Measurements from ENCODE around the gene PPARD. TPM values are rescaled to one million over a fixed set of nuclear protein-coding genes. Genes with fewer than 3 reads are reported as not detected.

Gene PPARD
- polyA plus RNA-seq, 4 donors, result 20.5 to 30.5 (median 26.6) TPM

DNA sequence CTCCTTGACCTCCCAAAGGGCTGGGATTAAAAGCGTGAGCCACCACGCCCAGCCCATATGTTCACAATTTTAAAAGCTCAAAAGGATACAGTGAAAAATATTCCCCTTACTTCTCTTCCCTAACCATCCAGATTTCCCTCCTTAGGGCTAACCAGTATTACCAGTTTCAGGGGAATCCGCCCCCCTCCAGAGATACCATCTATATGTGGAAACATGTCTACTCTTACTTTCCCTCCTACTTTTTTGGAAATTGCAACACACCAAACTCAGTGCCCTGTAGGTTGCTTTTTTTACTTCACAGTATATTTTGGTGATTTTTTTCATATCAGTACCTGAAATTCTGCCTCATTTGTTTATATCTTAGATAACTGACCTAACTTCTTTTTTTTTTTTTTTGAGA, 118.9 kb downstream of the PPARD start:
- no peak for DNase-seq (ENCODE audit: low read depth in 4 of 4, low spot score in 2 of 4)

- no peak for DNase-seq (ENCODE audit: low read depth in 4 of 4, low spot score in 2 of 4)
These were observed 120.9 kb downstream of the PPARD start for GRCh38 chr6:35463292-35463691.

GRCh38 chr6:35465646-35466045, 123.3 kb downstream of the PPARD start:
- no peak for DNase-seq (ENCODE audit: low read depth in 4 of 4, low spot score in 2 of 4)

DNA sequence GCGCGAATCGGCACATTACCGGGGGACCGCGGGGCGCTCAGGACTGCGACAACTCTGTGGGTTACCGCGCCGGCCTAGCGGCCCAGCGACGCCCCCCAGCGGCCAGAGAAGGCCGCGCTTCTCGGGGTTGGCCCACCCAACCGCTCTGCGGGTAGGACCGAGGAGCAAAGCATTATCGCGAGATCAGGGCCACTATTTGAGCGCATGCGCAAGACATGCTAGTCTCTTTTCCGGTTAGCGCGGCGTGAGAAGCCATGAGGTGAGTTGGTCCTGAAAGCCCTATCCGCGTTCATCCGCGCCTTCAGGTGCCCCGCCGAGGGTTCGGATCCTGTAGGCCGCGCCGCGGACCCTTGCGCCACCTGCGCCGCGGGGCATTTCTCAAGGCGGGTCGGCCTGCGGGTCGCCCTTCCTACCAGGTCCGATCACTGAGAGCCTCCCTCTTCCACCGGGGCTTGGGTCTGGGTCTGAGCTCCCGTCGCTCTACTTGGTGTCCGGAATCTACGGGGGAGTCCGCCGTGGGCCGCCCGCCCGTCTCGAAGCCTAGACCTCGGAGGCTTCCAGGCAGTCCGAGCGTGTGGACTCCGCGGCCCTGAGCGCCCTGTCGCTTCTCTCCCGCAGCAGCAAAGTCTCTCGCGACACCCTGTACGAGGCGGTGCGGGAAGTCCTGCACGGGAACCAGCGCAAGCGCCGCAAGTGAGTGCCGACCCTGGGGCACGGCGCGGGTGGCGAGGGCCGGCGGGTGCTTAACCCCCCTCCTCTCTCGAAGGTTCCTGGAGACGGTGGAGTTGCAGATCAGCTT, 126.0 kb downstream of the PPARD start, which contains the start of gene RPL10A:
Gene RPL10A (plus strand): TSS at position 221 of the 799 bp plus-strand sequence. CDS start 34 bp downstream, at position 255.
- DNase-seq (ENCODE audit: low read depth in 4 of 4, low spot score in 2 of 4), result peak; percentile 94 to 97 (median 95)

GRCh38 chr6:35468980-35469750, 126.8 kb downstream of the PPARD start:
- DNase-seq (ENCODE audit: low read depth in 4 of 4, low spot score in 2 of 4), result no peak

- no peak for DNase-seq (ENCODE audit: low read depth in 4 of 4, low spot score in 2 of 4)
These were observed 127.6 kb downstream of the PPARD start for GRCh38 chr6:35469751-35470662.

GRCh38 chr6:35470663-35471120, 128.3 kb downstream of the PPARD start:
- no peak for DNase-seq (ENCODE audit: low read depth in 4 of 4, low spot score in 2 of 4)

DNA sequence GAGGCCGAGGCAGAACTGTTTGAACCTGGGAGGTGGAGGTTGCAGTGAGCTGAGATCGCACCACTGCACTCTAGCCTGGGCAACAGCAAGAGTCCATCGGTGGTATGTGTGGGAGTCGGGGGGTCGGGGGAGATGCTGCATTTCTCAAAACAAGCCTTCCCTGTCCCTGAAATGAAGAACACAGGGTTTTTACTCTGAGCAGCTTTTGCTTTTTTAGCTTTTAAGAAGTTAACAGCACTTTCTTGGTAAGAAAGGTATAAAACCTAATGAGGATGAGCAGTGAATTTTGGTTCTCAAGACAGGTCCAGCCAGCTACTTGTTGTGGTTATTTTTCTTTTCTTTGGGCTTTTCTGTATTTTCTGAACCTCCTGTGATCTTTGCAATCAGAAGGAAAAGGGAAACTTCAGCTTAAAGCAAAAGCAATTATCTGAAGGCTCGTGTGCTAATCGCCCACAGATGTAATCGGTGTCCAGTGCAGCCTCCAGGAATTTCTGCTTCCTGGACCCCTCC, 129.5 kb downstream of the PPARD start:
- DNase-seq (ENCODE audit: low read depth in 4 of 4, low spot score in 2 of 4), result no peak

DNA sequence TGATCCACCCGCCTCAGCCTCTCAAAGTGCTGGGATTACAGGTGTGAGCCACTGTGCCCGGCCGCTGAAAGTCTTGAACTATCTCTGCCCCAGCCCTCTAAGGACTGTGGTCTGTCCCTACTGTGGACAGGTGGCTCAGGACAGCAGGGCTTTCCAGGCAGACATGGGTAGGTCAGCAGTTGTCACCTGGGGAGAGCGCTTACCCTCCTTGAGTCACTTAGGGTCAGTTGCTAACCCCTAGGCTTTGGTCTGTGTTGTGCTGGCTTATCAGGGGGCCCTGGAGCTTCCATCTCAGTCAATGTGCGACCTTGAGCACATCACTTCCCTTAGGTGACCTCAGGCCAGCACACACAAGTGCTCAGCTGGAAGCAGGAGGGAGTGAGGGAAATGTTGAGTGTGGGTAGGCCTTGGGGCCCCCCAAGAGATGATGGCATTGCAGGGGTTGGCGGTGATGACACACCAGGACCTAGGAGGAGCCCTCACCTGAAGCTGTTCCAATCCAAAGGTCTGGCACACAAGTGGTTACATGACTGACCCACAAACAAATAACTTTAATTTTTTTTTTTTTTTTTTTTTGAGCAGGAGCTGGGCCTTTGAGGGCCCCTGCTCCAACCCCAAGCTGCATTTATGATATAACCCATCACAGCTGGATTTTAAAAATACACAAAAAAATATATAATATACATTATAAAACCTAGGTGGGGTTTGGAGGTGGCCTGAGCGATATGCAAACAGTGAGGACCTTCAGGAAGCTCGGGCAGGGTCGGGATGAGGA, 130.9 kb downstream of the PPARD start:
- DNase-seq (ENCODE audit: low read depth in 4 of 4, low spot score in 2 of 4), result no peak

- no peak for DNase-seq (ENCODE audit: low read depth in 4 of 4, low spot score in 2 of 4)
These were observed 131.4 kb downstream of the PPARD start for GRCh38 chr6:35473850-35474130.

DNA sequence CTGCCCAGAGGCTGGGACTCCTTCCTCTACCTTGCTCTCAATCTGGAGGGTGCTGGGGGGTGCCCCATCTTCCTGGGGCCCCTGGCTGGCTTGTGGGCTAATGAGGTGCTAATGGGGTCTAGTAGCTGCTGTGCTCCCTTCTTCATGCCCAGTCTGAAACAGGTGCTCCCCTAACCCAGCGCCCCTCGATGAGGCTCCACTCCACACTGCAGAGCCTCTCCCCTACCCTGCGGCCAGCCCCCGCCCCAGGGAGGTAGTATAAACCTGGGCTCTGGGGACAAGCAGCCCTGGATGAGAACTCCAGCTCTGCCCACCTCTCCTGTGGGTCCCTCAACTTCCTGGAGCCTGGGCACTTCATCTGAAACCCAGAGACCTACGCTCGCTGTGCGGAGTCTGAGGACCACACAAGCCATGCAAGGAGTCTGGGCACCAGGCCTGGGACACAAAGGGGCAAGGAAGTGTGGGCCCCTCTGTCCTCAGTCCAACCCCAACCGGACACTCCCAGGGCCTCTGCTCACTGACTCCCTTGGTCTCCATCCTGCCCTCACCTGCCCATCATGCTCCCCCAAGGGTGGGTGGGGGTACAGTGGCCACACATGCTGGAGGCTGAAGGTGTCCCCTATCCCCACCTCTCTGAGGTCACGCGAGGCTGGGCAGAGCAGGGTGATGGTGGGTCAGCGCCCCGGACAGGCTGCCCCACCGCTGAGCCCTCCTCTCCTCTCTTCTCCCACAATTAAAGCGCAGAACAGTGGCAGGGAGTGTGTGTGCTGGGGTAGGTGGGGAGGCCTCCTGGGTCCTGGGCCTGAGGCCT, 132.0 kb downstream of the PPARD start:
- no peak for DNase-seq (ENCODE audit: low read depth in 4 of 4, low spot score in 2 of 4)

GRCh38 chr6:35474942-35475570, 132.7 kb downstream of the PPARD start:
- no peak for DNase-seq (ENCODE audit: low read depth in 4 of 4, low spot score in 2 of 4)

GRCh38 chr6:35475573-35475972, 133.2 kb downstream of the PPARD start:
- no peak for DNase-seq (ENCODE audit: low read depth in 4 of 4, low spot score in 2 of 4)

GRCh38 chr6:35476004-35476403, 133.6 kb downstream of the PPARD start:
- no peak for DNase-seq (ENCODE audit: low read depth in 4 of 4, low spot score in 2 of 4)

DNA sequence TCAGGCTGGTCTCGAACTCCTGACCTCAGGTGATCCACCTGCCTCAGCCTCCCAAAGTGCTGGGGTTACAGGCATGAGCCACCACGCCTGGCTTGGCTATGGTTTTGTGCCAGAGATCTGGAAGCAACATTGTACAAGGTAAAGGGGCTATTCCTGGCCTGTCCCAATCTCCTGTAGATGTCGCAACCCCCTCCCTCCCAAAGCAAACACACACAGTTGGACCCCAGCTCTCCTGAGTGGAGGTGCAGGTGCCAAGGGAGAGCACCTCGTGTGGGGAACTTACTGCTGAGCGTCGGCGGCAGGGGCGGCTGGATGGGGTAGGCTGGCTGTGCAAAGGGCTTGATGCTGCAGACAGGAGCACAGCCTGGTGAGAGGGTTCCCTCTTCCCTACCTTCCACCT, 134.7 kb downstream of the PPARD start:
- DNase-seq (ENCODE audit: low read depth in 4 of 4, low spot score in 2 of 4), result no peak
